ENCODE data around the gene PLA2G4B.

Gene PLA2G4B

DNA sequence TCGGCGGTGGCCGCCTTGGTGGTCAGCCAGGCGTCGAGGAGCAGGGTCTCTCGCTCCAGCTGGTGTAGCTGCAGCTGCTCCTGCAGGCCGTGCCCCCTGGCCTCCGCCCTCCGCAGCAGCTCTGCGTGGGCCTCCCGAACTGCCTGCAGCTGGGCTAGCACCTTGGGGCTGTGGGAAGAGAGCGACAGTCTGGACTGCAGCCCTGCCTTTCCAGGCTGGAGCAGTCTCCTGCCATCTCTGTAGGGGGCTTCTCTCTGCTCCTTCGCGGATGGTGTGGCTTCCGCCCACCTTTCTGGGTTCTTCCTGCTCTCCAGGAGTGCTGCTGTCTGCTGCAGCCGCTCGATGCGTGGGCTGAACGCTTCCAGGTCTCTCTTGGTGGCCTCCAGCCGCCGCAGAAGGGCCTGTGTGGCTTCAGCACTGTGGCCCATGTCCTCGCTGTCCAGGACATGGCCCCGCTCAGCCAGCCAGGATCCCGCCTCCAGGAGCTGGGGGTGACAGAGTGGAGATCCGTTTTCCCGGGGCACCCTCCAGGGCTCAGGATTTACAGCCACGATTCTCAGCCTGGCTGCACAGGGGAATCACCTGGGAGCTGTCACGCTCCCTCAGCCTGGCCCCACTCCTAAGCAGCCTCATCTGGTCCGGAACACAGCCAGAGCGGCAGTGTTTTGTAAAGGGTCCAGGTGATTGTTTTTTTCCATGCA lies 16.8 kb downstream of the PLA2G4B start:
- no peak for DNase-seq (ENCODE audit: insufficient read length, low spot score)
- no peak for TF ChIP-seq POLR2A (IDR thresholded peaks at IDR 0.05; ENCODE audit: low read depth, low read length)
- FAIRE-seq: no peak

DNA sequence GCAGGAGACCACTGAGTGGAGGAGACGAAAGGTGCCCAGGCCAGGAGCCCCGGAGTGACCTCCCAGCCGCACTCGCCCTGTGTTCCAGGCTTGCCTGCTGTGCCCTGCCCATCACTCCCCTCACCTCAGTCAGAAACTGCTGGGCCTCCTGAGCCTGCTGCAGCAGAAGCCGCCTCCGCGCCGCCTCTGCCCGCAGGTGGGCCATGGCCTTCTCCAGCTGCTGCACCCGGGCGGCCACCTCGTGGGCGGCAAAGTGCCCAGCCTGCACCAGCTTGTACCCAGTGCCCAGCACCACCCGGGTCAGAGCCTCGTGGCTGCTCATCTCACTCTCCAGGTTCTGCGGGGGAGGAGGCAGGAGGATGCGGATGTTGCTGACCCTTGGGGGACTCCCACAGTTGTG lies 17.6 kb downstream of the PLA2G4B start:
- no peak for DNase-seq (ENCODE audit: insufficient read length, low spot score)
- TF ChIP-seq POLR2A (IDR thresholded peaks at IDR 0.05; ENCODE audit: low read depth, low read length): no peak
- no peak for FAIRE-seq

DNA sequence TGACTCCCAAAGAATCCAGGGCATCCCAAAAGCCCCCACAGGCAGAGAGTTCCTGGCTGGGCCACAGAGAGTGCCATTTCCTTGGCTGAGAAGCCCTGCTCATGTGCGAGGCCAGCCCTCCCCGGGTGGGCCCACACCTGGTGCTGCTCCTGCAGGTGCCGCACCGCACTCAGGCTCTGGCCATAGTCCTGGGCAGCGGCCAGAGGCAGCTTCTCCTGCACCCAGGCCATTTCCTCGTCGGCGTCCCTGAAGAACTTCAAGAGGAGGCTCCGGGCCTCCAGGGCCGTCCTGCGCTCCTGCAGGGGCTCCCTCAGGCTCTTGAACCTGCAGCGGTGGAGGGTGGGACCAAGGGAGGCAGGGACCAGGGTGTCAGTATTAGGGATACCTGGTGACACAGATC lies 18.1 kb downstream of the PLA2G4B start:
- FAIRE-seq (no peak), DNase-seq (ENCODE audit: insufficient read length, low spot score) (no peak)
- TF ChIP-seq POLR2A (IDR thresholded peaks at IDR 0.05; ENCODE audit: low read depth, low read length): no peak

DNA sequence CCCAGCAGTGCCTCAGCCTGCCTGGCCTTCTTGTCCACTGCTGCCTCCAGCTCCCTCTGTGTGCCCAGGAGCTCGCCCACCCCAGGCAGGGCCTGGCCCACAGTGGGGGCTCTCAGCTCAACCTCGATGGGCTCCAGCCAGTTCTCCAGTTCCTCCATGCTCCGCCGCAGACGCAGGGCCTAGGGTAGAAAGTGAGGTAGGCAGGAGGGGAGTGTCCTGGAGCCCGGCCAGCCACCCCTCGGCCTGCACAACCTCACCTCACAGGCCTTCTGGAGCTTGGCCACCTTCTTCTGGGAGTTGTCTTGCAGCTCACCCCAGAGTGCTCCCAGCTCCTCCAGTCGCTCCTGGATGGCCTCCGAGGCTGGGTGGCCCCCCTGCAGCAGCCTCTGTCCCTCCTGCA lies 18.7 kb downstream of the PLA2G4B start:
- DNase-seq (ENCODE audit: insufficient read length, low spot score) (no peak), FAIRE-seq (no peak)
- no peak for TF ChIP-seq POLR2A (IDR thresholded peaks at IDR 0.05; ENCODE audit: low read depth, low read length)

DNA sequence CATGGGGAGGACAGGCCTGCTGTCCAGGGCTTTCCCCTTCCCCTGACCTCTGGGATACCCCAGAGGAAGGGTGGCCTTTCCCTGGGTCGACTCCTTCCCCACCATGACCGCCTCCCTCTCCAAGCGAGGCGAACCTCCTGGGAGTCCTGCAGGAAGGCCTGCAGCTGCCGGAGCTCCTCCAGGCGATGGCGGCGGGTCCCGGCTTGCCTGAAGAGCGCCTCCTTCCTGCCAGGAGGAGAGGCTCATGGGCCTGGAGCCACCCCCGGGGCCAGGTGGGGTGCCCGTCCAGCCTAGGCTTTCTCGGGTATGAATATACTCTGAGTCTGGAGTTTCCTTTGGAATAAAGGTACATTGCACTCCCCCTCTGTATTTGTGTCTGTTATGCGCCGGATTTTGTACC lies 20.1 kb downstream of the PLA2G4B start:
- FAIRE-seq (no peak), DNase-seq (ENCODE audit: insufficient read length, low spot score) (no peak)
- TF ChIP-seq POLR2A (IDR thresholded peaks at IDR 0.05; ENCODE audit: low read depth, low read length): no peak

DNA sequence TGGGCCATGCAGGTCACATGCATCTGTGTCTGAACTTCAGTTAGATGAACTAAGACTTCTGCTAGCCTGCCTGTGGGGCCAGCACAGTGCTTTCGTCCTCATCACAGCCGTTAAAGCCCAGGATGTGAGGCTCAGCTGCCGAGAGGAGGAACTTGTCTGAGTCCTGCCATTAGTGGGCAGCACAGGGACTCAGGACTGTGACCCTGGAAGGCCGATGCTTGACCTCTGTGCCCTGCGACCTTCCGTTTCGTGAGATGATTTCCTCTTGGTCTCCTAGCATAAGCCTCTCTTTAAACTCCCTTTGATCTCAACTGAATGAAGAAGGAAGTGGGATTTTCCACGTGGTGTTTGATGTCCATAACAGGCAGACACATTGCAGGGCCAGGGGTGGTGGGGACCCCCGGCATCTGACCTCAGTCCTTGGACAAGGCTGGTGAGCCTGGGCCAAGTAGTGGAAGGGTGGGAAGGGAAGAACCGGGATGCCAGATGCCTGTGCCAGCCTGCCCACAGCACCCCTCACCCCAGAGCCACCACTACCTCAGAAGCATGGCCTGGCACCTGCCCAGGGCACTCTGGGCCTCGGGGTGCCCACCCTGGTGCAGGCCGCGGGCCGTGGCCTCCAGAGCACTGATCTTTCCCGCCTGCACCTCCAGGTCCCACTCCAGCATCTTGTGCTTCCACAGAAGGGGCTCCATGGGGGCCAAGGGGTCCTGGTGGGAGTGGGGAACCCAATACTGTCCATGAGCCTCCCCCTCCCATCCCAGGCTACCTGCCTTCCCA lies 21.6 kb downstream of the PLA2G4B start:
- TF ChIP-seq POLR2A (IDR thresholded peaks at IDR 0.05; ENCODE audit: low read depth, low read length): no peak
- no peak for DNase-seq (ENCODE audit: insufficient read length, low spot score)
- no peak for FAIRE-seq

DNA sequence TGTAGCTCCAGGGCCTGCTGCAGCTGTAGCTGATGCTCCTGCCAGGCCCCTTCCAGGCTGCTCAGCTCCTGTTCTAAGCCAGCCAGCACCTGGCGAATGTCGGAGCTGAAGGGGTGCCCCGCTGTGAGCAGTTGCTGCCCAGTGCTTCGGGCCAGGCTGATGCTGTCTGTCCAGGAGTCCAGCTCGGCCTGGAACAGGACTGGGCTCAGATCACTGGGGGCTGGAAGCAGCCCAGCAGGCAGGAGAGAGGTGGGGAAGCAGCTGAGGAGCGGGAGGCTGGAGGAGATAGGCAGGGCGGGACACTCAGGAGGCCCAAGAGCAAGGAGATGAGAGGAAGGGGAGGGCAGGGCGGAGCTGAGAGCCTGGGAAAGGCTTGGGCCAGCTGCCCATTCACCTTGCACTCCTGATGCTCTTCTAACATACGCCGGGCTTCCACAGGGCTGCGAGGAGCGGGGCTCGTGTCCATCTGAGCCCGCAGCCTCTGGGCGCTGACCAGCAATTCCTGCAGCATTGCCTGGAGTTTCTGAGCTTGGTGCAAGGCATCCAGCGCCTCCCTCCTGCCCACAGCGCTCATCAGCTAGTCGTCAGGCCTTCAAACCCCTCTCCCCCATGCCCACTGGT lies 23.2 kb downstream of the PLA2G4B start:
- TF ChIP-seq POLR2A (IDR thresholded peaks at IDR 0.05; ENCODE audit: low read depth, low read length): no peak
- DNase-seq (ENCODE audit: insufficient read length, low spot score) (no peak), FAIRE-seq (no peak)

DNA sequence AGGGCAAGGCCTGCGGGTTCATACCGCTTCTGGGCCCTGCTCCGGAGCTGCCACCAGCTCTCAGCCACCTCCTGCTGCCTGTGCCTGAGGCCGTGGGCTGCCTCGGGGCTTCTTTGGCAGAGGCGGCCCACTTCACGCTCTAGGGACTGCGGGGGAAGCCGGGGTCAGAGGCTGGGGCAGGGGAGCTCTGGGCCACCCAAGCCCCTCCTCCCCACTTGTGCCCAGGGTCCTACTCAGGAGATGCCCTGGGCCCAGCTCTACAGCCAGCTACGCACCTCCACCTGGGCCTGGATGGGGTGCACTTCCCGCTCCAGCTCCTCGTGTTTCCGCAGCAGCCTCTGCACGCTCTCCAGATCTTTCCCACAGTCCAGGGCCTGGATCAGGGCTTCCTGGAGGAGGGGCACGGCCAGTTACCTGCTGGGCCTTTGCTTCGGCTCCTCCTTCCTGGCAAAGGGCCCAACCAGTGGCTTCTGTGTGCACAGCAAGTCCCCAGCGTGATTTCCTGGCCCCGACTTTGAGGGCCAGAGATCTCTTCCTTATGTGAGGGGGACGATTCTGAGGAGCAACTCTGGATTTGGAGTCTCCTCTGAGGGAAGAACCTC lies 24.0 kb downstream of the PLA2G4B start:
- no peak for FAIRE-seq
- no peak for DNase-seq (ENCODE audit: insufficient read length, low spot score)
- no peak for TF ChIP-seq POLR2A (IDR thresholded peaks at IDR 0.05; ENCODE audit: low read depth, low read length)

DNA sequence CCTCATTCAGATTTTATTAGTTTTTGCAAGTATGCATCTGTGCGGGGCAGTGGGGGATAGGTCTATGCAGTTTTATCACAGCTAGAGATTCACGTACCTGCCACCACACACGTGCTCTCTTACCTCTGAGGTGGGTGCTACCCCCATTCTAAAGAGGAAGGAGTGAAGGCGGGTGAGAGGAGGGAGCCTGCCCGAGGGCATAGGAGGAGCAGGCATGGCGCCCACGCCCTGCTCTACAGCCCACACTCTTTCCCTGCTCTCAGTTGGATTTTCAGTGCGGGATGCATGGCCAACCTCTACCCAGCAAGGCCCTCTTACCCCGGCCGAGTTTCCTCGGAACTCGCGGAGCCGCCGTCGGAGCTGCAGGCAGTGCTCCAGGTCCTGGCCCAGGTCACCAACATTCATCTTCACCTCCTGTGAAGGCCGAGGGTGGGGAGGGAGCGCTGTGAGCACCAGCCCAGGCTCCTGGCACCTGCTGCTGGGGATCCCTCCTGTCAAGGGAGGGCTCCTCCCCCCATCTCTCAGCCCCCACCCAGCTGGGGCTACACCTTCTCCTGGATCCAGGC lies 26.9 kb downstream of the PLA2G4B start:
- FAIRE-seq: no peak
- TF ChIP-seq POLR2A (IDR thresholded peaks at IDR 0.05; ENCODE audit: low read depth, low read length): no peak

DNA sequence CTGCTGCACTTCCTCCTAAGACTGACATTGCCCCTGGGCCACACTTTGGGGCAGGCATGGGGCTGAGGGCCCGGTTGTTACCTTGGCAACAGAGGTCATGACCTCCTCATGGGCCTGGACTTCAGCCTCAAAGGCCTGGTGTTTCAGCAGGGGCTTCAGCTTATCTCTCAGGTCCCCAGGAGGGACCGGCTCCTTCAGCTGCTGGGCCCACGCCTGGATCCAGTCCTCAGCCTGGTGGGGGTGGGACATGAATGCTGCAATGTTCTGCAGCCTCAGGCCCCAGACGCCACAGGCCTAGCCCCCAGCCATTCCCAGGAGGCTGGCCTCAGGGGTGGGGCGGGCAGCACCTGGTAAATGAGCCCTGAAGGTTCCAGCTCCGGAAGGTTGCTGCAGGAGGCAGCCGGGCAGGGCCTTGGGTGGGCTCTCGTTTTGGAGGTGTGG lies 27.6 kb downstream of the PLA2G4B start:
- no peak for TF ChIP-seq POLR2A (IDR thresholded peaks at IDR 0.05; ENCODE audit: low read depth, low read length)
- FAIRE-seq (no peak), DNase-seq (ENCODE audit: insufficient read length, low spot score) (no peak)

More for the DNA sequence above, 26.9 kb downstream of the PLA2G4B start:
- DNase-seq (ENCODE audit: insufficient read length, low spot score): no peak

DNA sequence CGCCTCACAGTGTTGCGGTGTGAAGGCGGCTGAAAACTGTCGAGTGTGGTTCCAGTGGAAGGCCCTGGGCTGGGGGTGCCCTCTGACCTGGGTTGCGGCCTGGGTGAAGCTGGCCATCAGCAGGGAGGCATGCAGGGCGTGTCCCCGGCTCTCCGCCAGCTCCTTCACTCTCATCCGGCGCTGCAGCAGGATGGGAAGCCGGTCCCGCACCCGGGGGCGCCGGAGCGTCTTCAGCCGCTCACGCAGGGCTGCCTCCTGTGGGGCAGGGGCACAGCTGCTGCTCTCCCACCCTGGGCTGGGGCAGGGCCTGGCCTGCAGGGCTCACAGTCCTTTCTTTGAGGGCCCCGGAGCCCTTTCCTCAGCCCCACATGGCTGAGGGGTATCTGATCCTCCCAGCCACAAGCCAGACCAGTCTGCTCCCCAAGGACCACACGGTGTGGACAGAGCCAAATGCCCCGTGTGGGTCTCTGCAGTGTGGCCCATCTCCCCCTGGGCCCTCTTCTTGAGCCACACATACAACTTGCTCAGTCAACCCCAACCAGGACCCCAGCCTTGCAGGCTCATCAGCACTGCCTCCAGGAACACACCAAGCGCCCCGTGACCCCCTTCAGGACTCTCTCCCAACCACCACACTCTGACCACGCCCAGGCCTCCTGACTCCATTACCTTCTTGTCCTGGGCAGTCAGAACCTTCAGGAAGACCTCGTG lies 28.4 kb downstream of the PLA2G4B start:
- DNase-seq (ENCODE audit: insufficient read length, low spot score): no peak
- no peak for FAIRE-seq
- no peak for TF ChIP-seq POLR2A (IDR thresholded peaks at IDR 0.05; ENCODE audit: low read depth, low read length)

DNA sequence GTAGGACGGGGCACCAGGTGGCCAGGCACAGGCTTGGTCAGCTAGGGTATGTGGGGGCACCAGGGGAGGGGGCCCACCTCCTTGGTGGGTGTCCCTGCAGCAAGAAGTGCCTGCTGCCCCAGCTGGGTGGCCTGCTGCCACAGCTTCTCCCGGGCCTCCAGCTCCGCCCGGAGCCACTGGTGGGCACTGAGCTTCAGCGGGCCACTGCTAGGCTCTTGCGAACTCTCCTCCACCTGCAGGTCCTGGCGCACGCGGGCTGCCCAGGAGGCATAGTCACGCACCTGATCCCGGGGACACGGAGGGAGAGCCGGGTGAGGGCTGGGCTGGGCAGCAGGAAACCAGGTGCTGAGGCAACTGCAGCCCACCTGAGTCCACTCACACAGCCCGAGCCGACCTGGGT lies 29.7 kb downstream of the PLA2G4B start:
- TF ChIP-seq POLR2A (IDR thresholded peaks at IDR 0.05; ENCODE audit: low read depth, low read length): no peak
- no peak for DNase-seq (ENCODE audit: insufficient read length, low spot score)
- FAIRE-seq: no peak

All from H54 (cell line).